Renal cortical epithelial cell (primary cell): Measurements from ENCODE around the gene MNX1. TPM values are rescaled to one million over a fixed set of nuclear protein-coding genes. Genes with fewer than 3 reads are reported as not detected.

Experiments used
- DNase-seq: peaks from one replicate; pipeline ENCODE4 v3.0.0-alpha.2; 2011; ENCODE audit warnings: low read depth
- total RNA-seq: library from RNA; depleted of rRNA; stranded (reverse); fragments of >200 nt; gene quantifications from 2 replicates; pipeline ENCODE4 v1.2.3, GENCODE V29; 2014

MNX1 gene
- total RNA-seq, 1 donor from 2014 or later, result 0.55 TPM

DNA sequence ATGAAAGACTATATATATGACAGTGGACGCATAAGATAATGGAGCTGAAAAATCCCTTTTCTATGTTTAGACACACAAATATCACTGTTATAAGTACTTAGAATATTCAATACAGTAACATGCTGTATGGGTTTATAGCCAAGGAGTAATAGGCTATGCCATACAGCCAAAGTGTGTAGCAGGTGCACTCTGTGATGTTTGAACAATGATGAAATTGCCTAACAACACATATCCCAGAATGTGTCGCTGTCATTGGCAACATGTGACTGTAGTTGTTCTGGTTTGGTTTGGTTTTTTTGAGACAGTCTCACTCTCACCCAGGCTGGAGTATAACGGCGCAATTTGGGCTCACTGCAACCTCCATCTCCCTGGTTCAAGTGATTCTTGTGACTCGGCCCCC, 34.8 kb downstream of the MNX1 start:
- DNase-seq, result no peak

GRCh38 chr7:156969972-156970420, 40.5 kb downstream of the MNX1 start:
- DNase-seq, result peak; percentile 25

GRCh38 chr7:156968183-156968582, 42.3 kb downstream of the MNX1 start:
- no peak for DNase-seq

DNA sequence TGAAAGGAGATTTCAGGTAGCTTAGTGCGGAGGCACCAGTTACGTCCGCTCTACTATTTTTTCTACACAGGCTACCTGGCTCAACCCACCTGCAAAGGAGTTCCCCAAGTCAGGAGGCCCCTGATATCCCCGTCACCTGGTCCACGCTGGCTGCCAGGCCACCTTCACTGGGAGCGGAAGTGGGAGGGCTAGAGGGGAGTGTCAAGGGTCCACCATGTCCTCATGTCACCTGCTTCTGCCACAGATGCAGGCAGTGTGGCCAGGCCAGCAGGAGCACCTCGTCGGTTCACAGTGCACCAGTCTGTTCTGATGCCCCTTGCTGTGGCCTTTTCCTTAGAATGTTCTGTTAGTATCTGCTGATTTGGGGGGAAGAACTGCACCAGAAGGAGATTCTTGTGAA, 44.1 kb downstream of the MNX1 start:
- no peak for DNase-seq

GRCh38 chr7:156964971-156965370, 45.5 kb downstream of the MNX1 start:
- no peak for DNase-seq

DNA sequence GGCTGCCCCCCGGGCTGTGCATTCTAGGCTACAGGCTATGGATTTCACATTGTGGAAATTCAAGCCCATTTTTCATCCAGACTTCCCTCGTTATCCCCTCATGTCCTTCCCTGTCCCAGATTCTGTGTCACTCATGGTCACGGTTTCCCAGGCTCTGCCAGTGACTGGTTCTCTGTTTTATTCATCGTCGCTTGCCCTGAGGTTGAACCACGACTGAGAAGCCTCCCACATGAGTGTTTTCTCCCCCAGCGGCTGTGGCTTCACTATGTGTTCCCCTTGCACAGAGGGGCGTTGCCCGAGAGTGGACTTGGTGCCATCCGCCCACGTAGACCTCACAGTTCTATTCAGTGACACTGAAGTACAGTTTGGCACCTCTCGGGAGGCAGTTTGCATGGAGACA, 47.0 kb downstream of the MNX1 start:
- no peak for DNase-seq

GRCh38 chr7:156962897-156963296, 47.6 kb downstream of the MNX1 start:
- no peak for DNase-seq

DNA sequence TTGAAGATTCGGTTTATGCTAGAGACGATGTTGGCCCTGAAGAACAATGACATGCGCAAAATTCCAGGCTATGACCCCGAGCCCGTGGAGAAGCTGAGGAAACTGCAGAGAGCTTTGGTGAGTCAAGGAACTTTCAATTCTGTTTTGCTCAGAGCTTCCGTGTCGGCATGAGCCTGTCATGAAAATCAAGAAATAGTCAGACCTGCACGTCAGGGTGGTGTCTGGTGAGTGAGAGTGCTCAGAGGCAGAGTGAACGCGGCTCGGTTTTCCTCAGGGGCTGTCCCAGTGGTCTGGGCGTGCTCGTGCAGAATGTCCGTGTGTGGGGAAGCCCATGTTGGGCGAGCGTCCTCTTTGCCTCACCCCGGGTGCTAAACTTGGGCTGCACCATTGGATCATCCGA, 48.3 kb downstream of the MNX1 start:
- no peak for DNase-seq

DNA sequence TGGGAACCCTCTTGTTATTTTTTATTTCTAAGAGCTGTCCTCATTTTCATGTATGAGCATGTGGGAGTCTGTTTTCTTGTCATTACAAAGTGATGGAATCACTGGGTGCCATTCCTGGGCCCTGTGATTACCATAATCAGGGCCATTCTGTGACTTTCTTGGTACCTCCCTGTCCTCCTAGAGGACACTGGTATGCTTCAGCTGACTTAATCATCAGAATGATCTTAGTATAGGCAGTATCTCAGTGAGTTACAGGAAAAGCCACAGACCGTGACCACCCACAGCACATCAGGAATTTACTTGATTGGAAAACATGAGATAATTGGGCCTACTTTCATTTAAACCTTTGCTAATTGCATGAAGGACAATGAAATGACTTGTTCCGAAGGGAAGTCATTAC, 53.7 kb downstream of the MNX1 start:
- peak; percentile 44 for DNase-seq

DNA sequence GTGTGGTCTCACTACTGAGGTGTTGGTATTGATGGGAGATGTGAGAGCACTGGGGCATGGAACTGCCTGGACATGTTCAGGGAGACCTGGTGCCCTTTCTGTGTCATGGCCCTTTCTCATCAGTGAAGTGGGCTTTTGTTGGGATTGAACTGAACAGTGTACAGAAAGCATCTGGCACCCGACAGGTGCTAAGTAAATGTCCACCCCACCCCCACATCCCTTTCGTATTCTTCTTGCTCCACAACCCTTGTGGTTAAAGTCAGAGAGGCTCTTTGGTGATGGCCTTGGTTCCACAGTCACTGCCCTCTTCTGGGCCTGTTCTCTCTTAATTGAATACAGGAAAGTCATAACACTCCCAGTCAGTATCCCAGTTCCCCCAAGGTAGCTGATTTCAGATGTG, 55.5 kb downstream of the MNX1 start:
- DNase-seq, result no peak

Other genes with a start within 250 kb of the MNX1 start
- 65.2 and 66.5 TPM in 2 replicates for gene LMBR1, start 117.5 kb downstream of the MNX1 start, total RNA-seq
- 12.9 and 20.1 TPM in 2 replicates for gene NOM1, start 61.0 kb downstream of the MNX1 start, total RNA-seq
- 102 and 153 TPM in 2 replicates for gene UBE3C, start 128.3 kb upstream of the MNX1 start, total RNA-seq